NCI-H345 treated with DMSO at 0.1 percent for 48 hours (cell line): ENCODE data around the gene ARHGAP4.

Source experiments
- DNase-seq: peaks from one replicate; lab custom pipeline; 2025; ENCODE audit not compliant: unreplicated experiment; lab: John Stamatoyannopoulos, UW

The ARHGAP4 gene

DNA sequence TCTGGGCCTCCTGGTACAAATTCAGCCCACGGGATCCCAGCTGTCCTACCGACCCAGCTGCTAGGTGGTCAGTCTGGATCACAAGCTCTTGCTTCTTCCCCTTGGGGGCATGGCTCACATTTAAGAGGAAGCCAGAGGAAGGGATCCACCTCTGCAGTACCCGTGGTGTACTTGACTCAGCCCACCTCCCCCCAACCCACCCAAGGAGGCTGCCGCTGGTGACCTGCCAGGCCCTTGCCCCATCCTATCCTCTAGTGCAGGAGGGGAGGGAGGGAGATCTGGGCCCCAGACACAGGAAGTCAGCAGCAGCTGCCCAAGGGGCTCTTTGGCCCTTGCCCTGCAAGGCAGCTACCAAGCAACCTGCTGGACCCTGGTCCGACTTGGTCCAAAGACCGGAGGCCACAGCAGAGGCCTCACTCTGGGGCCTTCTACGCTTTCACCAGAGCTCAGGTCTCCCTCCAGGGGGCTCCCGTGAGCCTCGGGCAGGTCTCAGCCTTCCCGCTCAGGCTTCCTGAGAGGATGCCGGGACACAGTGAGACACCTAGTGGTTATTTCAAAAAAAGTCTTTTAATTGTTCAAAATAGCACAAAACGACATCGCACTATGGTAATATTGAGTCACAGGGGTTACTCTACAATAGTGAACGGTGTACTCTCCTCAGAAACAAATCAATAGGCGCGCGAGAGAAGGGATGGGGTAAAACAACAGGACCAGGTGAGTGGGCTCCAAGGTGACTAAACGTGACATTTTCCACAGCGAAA is 21.1 kb upstream of the ARHGAP4 start:
- DNase-seq, result peak; percentile 49

DNA sequence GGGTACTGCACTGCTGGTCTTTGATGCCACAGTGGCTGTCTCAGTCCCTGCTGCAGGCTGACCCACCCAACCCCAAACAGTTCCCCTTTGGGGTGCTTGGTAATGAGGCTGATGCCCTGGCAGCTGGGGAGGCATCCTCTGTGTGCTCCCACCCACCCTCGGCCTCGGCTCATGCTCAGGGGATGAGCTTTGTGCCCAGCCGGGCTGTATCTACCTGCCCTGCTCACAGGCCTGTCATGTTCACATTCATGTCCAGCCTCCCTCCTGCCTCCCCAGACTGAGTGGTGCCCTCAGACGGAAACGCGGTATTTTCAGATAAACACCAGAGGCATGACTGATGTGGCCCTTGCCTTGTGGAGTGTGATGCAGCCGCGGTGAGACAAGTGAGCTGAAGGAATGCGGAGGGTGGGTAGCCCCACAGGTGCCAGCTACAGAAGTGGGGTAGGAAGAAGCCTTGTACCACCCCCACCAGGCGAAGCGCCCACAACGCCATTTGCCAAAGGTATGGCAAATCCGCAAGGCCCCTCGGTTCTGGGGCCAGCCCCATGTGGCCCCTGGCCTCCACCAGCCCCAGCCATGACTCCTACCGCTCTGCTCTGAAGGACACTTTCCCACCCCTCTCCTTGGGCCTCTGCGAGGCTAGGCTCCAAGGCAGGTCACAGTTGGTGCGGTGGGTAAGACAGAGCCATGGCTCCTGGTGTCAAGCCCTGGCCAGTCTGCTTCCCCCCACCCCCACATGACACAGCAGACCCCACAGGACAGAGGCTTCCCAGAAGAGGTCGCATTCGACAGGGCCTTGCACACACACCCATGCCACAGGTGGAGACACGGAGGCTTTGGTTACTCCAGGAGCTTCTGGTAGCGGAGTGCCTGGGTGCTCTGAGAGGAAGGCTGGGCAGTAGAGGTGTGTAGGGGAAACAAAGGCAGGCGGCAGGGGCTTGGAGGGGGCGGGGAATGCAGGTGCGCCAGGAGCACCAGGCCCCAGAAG is 20.2 kb upstream of the ARHGAP4 start:
- no peak for DNase-seq

DNA sequence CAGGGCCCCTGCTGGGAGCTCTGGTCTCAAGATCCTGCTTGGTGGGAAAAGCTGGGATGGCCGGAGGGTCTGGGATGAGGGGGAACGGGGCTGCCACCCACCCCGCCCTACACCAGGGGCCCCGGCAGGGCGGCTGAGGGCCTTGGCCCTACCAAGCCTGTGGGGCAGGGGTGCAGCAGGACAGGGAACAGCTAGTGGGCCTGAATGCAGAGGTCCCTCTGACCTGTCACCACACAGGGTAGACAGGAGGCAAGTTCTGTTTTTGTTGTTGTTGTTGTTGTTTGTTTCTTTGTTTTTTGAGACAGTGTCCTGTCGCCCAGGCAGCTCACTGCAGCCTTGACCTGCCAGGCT is 18.7 kb upstream of the ARHGAP4 start:
- no peak for DNase-seq

DNA sequence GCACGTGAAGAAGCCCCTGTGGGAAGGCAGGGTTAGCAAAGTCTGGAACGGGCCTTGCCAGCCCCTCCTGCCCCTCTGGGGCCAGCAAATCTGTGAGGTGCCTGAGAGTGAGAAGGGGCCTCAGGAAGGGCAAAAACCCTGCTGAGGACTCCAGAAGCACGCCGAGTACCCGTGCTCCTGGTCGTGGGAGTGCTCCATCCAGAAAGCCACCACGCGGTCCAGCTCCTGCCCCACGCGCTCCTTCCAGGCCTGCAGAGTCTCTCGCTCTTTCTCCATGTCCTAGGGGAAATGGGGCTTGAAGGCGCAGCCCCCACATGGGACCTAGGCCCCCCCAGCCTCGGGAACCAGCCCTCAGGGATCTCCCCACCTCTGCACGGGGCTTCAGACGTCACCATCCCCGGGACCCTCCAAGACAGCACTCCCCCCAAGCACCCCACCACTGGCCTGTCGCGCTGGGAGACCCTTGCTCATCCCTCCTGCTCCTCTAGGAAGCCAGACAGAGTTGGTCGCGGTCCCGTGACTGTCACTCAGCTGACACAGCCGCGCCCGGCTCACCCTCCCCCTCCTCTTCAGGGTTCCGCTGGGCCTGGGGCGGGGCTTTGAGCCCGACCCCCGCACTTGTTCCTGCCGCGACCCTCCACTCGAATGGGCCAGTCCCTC is 18.2 kb upstream of the ARHGAP4 start, which contains the start of gene RENBP:
TSS of gene RENBP (minus strand) at position 504 of the 660 bp plus-strand sequence. CDS start at position 471, 33 bp downstream.
- no peak for DNase-seq

DNA sequence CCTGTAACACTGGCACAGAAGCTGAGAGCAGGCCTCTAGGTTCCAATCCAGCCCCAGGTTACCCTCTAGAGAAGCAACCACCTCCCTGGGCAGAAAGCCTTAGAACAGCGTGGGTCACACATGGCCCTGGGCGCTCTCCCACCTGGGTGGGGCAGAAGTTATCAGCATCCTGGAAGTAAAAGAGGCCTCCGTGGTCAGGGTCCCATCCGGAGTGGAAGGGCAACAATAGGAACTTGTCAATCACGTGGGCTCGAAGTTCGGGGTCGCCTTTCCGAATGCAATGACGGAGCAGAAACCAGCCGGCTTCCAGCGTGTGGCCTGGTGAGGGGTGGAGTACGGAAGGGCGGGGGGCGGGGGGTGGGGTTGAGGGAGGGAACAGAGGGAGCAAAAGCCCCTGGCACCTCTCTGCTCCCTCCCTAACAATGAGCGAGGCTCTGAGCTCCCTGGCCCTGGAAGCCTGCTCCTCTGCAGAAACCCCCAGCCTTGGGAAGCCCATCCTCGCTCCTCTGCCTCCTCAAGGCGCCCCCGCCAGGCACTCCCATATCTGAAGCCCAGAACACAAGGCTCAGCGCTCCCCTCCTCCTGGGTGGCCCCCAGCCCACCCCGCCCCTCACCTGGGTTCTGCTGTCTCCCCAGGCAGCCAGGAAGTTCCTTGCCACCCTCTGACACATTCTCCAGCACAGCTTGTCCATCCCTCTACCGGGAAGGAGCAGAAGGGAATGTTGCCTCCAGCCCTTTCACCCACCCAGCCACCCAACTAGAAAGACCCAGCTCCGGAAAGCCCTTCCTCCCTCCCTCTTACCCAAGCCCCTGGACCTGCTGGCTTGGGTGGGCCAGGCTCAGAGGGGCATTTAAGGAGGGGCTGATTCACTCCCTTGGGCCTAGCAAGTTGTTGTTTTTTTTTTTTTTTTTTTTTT is 15.5 kb upstream of the ARHGAP4 start:
- no peak for DNase-seq

DNA sequence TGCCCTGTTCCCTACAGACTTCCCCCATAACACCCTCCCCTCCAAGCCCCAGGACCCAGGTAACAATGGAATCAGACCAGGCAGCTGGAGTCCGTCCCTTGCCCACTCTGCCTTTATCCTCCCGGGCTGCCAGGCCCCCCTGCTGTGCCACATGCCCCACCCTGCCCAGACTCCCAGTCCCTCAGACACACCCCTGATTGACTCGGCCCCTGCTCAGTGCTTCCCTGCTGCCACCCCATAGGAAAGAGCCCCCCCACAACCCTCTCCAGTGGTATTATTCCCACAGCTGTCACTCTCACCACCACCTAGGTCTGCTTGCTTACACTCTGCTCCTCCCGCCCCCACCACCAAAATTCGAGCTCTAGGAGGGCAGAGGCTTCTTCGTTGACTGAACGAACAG is 13.5 kb upstream of the ARHGAP4 start:
- no peak for DNase-seq

DNA sequence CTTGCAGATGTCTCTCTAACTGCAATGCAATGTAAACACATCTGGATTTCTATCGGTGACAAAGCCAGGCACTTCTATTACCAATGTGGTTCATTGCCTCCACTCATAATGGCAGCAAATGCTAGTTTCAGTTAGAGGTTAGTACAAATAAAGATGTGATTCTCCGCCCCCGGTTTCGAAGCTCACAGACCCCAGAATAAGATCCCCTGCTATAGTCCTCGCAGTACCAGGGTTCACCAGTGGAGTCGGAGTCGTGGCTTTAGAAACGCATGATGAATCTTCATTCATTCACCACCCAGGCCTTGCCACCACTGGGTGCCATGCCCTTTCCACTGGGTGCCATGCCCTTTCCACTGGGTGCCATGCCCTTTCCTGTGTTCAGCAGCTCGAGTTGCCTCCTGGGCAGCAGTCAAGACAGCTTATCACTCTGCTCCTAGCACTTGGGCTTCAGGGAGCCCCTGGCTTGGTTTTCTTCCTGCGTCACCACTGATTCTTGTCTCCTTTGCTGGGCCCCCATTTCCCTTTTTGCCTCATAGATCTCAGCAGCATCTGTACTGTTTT is 12.2 kb upstream of the ARHGAP4 start:
- DNase-seq, result no peak

DNA sequence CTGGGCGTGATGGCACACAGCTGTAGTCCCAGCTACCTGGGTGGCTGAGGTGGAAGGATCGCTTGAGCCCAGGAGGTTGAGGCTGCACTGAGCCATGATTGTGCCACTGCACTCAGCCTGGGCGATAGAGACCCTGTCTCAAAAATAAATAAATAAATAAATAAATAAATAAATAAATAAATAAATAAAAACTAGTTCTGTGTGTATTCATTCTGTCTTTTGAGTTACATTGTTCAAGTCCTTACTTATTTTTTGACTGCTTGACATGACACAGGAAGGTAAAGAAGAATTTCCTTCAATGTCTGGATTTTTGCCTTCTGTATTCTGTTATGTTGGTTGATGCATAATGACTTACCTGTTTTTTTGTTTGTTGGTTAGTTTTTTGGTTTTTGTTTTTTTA is 11.0 kb upstream of the ARHGAP4 start:
- DNase-seq, result no peak

DNA sequence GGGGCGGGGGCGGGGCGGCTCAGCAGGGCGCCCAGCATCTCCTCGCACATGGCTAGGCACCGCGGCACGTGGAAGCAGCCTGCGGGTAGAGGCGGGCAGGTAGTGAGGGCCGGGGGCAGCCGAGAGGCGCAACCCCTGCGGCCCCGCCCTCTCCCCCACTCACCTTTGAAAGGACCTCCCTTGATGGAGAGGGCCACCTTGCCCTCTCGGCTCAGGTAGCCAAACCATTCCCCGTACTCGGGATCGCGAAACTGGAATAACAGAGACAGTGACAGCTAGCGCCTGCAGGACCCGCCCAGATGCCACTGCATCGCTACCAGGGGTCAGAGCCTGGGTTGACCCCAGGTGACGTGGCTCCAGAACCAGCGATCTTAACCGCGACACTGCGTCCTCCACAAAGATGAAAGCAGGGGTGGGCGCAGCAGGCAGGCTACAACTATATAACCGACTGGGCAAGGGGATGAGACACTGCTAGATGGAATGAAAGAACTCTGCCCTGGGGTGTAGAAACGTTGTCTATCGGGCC is 9.3 kb upstream of the ARHGAP4 start:
- no peak for DNase-seq

DNA sequence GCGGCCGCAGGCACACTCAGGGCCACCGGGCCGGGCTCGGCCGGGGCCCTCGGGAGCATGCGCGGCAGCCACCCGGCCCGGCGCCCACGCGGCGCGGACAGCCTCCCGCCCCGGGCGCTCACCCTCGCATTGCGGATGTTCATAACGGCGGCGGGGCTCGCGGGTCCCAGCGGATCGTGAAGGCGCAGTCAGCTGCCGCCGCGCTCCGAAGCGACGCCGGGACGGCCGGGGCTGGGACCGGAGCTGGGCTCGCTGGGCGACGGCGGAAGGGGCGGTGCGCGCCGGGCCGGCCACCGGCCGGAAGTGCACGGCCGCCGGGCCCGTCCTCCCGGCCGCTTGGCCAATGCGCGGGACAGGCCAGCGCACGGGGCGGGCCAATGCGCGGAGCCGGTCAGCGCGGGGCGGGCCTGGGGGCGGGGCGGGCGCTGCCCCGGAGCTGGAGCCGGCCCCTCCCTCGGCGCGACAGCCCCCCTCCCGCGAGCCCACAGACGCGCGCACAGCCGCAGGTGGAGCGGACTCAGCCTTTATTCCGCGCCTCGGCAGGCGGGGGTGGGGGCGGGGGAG is 8.8 kb upstream of the ARHGAP4 start, which contains the start of gene NAA10:
TSS of gene NAA10 (minus strand) at position 276 of the 564 bp plus-strand sequence. CDS start at position 143, 133 bp downstream.
- DNase-seq, result peak; percentile 35

DNA sequence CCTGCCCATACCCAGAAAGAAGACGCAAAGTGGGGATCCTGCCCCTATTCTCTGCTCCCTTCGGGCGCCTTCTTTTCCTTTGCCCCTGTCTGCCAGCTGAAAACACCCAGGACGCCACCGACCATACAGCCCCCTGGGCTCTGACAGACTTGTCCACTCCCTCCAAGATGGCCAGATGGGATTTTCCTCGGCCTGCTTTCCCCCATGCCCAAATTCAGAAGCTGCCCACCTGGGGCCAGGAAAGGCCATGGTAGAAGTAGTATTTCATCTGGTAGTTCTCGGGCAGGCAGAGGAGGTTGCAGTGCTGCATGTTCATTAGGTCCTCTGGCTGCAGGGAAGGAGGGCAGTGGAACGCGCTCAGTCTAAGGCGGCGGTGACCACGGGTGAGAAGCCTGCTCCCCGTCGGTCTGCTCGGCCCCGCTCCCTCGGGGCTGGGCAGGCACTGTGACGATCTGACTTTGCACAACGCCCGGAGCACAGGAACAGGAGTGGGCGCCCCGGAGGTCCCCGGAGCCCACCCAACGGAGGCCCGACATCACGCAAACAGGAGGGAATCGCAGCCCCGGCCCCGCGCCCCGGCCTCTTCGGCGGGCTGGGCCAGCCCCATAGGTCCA is 8.2 kb upstream of the ARHGAP4 start:
- no peak for DNase-seq

DNA sequence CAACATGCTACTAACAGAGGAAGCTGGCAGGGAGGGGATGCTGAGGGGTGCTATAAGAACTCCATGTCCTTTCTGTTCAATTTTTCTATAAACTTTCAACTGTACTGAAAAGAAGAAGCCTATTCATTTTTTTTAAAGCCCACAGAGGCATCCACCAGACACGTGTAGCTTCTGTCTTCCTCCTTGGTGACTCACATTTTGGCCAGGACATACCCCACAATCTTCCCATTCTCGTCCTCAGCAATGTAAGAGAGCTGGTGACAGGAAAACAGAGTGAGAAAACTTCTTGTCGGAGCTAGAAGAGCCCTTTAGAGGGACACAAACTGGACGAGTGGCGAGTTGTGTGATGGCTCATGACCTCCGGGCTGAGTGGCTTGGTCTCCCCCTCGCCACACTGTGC is 7.7 kb upstream of the ARHGAP4 start:
- DNase-seq, result no peak

DNA sequence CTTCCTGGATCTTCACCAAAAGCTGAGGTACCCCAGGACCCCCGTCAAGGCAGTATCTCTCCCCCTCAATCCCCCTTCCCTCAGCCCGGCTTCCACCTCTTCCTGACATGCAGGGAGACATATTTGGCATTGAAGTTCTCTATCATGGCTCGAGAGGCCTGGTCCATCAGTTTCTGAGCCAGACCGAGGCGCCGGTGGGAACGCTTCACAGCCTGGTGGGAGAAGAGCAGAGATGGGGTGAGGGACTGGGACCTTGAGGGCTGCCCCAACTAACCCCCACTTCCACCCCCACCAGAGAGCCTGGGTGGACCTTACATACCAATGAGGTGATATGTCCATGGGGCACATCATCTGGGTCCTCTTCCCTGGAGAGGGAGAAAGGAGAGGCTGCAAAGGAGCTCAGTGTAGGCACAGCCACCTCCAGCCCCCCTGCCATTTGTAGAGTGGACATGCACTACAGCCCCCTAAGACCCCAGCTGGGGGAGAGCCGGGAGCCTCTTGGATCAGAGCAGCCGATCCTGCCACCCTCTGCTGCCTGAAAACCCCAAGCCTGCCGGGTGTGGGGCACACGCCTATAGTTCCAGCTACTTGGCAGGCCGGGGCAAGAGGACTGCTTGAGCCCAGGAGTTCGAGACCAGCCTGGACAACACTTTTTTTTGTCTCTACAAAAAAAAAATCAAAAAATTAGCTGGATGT is 6.3 kb upstream of the ARHGAP4 start:
- no peak for DNase-seq

DNA sequence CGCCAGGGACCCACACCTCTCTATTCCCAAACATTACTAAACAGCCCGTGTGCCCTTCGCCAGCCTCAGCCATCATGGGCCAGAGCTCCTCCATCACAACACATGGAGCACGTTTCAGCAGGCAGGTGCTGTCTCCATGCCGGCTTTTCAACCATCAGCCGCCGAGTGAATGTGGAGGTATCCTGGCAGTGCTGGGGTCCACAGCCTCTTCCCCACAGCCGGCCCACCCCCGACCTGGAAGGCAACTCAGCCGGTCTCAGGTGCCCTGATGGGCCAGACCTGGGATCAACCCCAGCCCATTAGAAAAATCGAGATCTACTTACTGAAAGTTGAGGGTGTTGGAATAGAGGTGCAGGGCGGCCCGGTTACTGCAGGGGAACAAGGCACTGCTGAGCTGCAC is 5.7 kb upstream of the ARHGAP4 start:
- no peak for DNase-seq

DNA sequence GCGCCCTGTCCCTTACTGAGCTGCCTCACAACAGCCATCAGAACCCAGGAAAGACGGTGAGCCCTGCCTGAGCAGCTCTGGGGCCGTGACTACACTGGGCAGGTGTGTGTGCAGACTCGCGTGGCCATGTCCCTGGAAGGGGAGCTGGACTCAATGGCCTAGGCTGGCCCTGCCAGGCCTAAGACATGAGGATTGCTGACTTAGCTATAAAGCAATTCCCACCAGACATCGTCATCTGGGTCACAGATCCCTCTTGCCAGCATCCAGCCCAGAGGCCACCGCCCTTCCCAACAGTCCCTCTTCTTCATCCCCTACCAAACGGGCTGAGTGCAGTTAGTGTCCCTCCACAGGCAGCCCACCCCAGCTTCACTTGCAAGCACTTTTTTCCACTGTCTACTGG is 5.1 kb upstream of the ARHGAP4 start:
- no peak for DNase-seq

DNA sequence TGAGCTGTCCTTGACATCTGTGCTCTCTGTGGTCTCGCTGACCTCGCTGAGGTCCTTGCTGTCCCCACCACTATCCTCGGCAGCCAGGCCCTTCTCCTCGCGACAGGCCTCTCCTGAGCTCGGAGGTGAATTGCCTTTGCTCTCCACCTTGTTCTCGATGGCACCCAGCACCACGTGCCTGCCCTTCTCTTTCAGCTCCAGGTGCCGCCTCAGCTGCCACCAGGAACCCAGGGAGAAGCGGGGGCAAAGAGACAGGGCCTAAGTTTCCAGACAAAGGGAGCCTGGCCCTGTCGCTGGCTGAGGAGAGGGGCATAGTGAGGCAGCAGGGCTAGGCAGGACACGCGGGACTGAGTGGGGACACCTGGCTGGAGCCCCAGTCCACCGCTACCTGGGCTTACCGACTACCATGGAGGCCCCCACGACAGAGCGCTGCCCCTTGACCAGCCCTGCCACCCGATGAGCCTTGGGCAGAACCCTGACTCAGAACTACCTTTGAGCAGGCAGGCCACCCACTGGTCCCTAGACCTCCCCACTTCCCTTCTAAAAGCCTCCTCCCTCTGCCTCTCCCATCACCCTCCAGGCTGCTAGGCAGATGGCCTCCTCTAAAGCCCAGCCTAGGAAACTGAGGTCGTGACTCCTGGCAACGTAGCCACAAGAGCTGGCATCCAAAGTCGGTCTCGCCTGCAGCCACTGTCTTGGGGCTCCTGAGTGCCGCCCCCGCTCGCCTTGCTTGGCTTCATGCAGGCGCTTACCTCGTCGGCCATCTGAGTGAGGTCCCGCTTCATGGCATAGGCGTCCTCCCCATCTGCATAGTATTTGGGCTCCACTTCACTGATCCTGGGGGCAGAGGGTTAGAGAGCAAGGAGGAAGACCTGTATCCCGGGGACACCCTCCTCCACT is 4.2 kb upstream of the ARHGAP4 start:
- DNase-seq, result no peak

DNA sequence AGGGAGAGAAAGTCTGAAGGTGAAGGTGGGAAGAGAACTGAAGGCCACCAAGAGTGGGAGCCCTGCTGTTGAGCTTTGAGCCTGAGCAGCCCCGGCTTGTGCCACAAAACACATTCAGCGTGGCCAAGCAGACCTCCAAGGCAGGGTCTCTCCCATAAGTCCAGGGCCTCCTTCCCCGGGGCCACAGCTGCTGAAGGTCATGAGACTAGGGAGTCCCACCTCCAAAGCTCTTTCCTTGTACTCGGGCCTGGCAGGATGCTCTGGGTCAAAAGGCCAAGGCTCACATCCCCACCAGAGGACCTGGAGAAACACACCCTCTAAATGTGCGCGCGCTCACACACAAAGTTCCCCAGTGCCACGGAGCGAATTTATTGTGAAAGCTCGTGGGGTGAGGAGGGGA is 3.5 kb upstream of the ARHGAP4 start:
- no peak for DNase-seq
